IMR-90 (cell line): ENCODE data around the gene PLIN5. TPM values are rescaled to one million over a fixed set of nuclear protein-coding genes. Genes with fewer than 3 reads are reported as not detected.

Source experiments
- ATAC-seq: fragments of 200-7000 bp; cut with Tn5 transposase; 2 replicates; pipeline ENCODE4 v1.9.1; 2020; ENCODE audit warnings: low read depth, mild to moderate bottlenecking, moderate library complexity
- BruUV-seq: library from RNA; stranded (reverse); fragments of 400-500 nt; replicated peaks from 2 replicates; lab custom pipeline; 2021; lab: Mats Ljungman, UMichigan
- CTCF ChIA-PET: fragments of 300-600 bp; formaldehyde crosslinking; extraction: SDS; loops from one replicate; lab custom pipeline; 2021; ENCODE audit warnings: antibody characterized with exemption; lab: Yijun Ruan, JAX
- POLR2A ChIA-PET: fragments of 300-600 bp; sonication (Branson Sonifier 250); formaldehyde crosslinking; loops from one replicate; lab custom pipeline; 2022; ENCODE audit warnings: antibody characterized with exemption; ENCODE audit not compliant: unreplicated experiment; lab: Charles Lee
- DNase-seq: peaks from one replicate; pipeline ENCODE4 v3.0.0; 2013
- H2AFZ ChIP-seq: replicated peaks from 2 replicates; pipeline ENCODE3; 2013; ENCODE audit warnings: low read length, mild to moderate bottlenecking; ENCODE audit not compliant: poor library complexity
- H2AK5ac ChIP-seq: 2 replicates; pipeline ENCODE4 v1.6.1; 2013; ENCODE audit warnings: low read depth, low read length, inconsistent platforms
- H2AK9ac ChIP-seq: replicated peaks from 2 replicates; pipeline ENCODE3; 2013; ENCODE audit warnings: mild to moderate bottlenecking, low read depth, low read length, moderate library complexity; ENCODE audit not compliant: poor library complexity
- H2BK120ac ChIP-seq: 2 replicates; pipeline ENCODE4 v1.6.1; 2013; ENCODE audit warnings: low read depth, low read length, inconsistent platforms
- H2BK15ac ChIP-seq: 3 replicates; pipeline ENCODE4 v1.6.1; 2013; ENCODE audit warnings: low read depth, low read length, inconsistent platforms
- H2BK20ac ChIP-seq: 2 replicates; pipeline ENCODE4 v1.6.1; 2013; ENCODE audit warnings: low read depth, mild to moderate bottlenecking, inconsistent platforms, low read length, moderate library complexity
- H2BK5ac ChIP-seq: 2 replicates; pipeline ENCODE4 v1.6.1; 2013; ENCODE audit warnings: mild to moderate bottlenecking, low read depth, low read length, inconsistent platforms; ENCODE audit not compliant: poor library complexity, severe bottlenecking
- H3K14ac ChIP-seq: replicated peaks from 2 replicates; pipeline ENCODE4 v1.6.1; 2013; ENCODE audit warnings: low read depth, low read length, inconsistent platforms
- H3K18ac ChIP-seq: 2 replicates; pipeline ENCODE4 v1.6.1; 2013; ENCODE audit warnings: low read depth, low read length, control low read depth
- H3K23ac ChIP-seq: 2 replicates; pipeline ENCODE4 v1.6.1; 2013; ENCODE audit warnings: low read depth, low read length, inconsistent platforms
- H3K27ac ChIP-seq: 2 replicates; pipeline ENCODE4 v1.5.1; 2013; ENCODE audit warnings: mild to moderate bottlenecking, control low read depth, low read length; ENCODE audit not compliant: insufficient read depth
- H3K27me3 ChIP-seq: 2 replicates; pipeline ENCODE4 v1.6.1; 2013; ENCODE audit warnings: low read length; ENCODE audit not compliant: control insufficient read depth, insufficient read depth
- H3K36me3 ChIP-seq: 2 replicates; pipeline ENCODE4 v1.6.1; 2013; ENCODE audit warnings: low read length, mixed read lengths; ENCODE audit not compliant: control insufficient read depth, insufficient read depth
- H3K4ac ChIP-seq: 2 replicates; pipeline ENCODE4 v1.6.1; 2013; ENCODE audit warnings: low read depth, low read length, inconsistent platforms
- H3K4me1 ChIP-seq: 2 replicates; pipeline ENCODE4 v1.6.1; 2013; ENCODE audit warnings: low read length, mixed read lengths; ENCODE audit not compliant: control insufficient read depth, insufficient read depth
- H3K4me2 ChIP-seq: 2 replicates; pipeline ENCODE4 v1.6.1; 2013; ENCODE audit warnings: low read depth, mild to moderate bottlenecking, control low read depth, low read length, moderate library complexity
- H3K4me3 ChIP-seq: 2 replicates; pipeline ENCODE4 v1.5.1; 2013; ENCODE audit warnings: low read depth, mild to moderate bottlenecking, control low read depth, low read length, moderate library complexity; ENCODE audit not compliant: insufficient read depth
- H3K56ac ChIP-seq: 2 replicates; pipeline ENCODE4 v1.6.1; 2013; ENCODE audit warnings: low read length, inconsistent platforms; ENCODE audit not compliant: insufficient read depth; ENCODE audit errors: extremely low read depth
- H3K79me1 ChIP-seq, 2 experiments: 2 replicates each; pipeline ENCODE4 v1.6.1; 2013; ENCODE audit warnings: low read length in 2 of 2, inconsistent platforms in 1 of 2, low read depth in 1 of 2
- H3K9ac ChIP-seq: 2 replicates; pipeline ENCODE4 v1.6.1; 2013; ENCODE audit warnings: low read depth, low read length, control low read depth
- H3K9me1 ChIP-seq: 2 replicates; pipeline ENCODE4 v1.6.1; 2013; ENCODE audit warnings: low read length, inconsistent platforms; ENCODE audit not compliant: insufficient read depth
- H3K9me3 ChIP-seq: 2 replicates; pipeline ENCODE4 v1.6.1; 2013; ENCODE audit warnings: low read length; ENCODE audit not compliant: control insufficient read depth, insufficient read depth
- H4K20me1 ChIP-seq: 2 replicates; pipeline ENCODE4 v1.6.1; 2013; ENCODE audit warnings: low read length, inconsistent platforms; ENCODE audit not compliant: insufficient read depth
- H4K5ac ChIP-seq: 2 replicates; pipeline ENCODE4 v1.6.1; 2013; ENCODE audit warnings: mild to moderate bottlenecking, low read depth, low read length, control low read depth
- H4K8ac ChIP-seq, 2 experiments: 2 replicates each; pipeline ENCODE4 v1.6.1; 2013; ENCODE audit warnings: low read depth in 2 of 2, low read length in 2 of 2, control low read depth in 1 of 2, inconsistent platforms in 1 of 2
- H4K91ac ChIP-seq: 2 replicates; pipeline ENCODE4 v1.6.1; 2013; ENCODE audit warnings: low read depth, low read length, inconsistent platforms; ENCODE audit not compliant: insufficient read depth
- CEBPB ChIP-seq: IDR thresholded peaks from 2 replicates; pipeline ENCODE4 v1.6.1; 2012; ENCODE audit warnings: low read depth, low read length, improper control_type of control experiment
- CHD1 ChIP-seq: IDR thresholded peaks from 2 replicates; pipeline ENCODE4 v1.6.1; 2012; ENCODE audit warnings: low read depth, low read length, improper control_type of control experiment
- ELK1 ChIP-seq: fragments of 150-350 bp; IDR thresholded peaks from 2 replicates; pipeline ENCODE4 v1.6.1; 2016; ENCODE audit warnings: low read depth, mild to moderate bottlenecking, low read length, moderate library complexity, borderline replicate concordance
- FOS ChIP-seq: fragments of 150-350 bp; IDR thresholded peaks from 2 replicates; pipeline ENCODE4 v1.6.1; 2016; ENCODE audit warnings: low read depth, low read length
- MAFK ChIP-seq: IDR thresholded peaks from 2 replicates; pipeline ENCODE4 v1.6.1; 2012; ENCODE audit warnings: low read depth, low read length, improper control_type of control experiment
- MAZ ChIP-seq: IDR thresholded peaks from 2 replicates; pipeline ENCODE4 v1.6.1; 2012; ENCODE audit warnings: low read depth, mild to moderate bottlenecking, low read length, improper control_type of control experiment, moderate library complexity, borderline replicate concordance
- NFE2L2 ChIP-seq: fragments of 150-350 bp; IDR thresholded peaks from 2 replicates; pipeline ENCODE4 v1.6.1; 2016; ENCODE audit warnings: low read depth, mild to moderate bottlenecking, low read length
- RAD21 ChIP-seq: IDR thresholded peaks from 2 replicates; pipeline ENCODE4 v1.6.1; 2012; ENCODE audit warnings: low read length, improper control_type of control experiment
- RCOR1 ChIP-seq: IDR thresholded peaks from 2 replicates; pipeline ENCODE4 v1.6.1; 2012; ENCODE audit warnings: mild to moderate bottlenecking, low read length, improper control_type of control experiment; ENCODE audit not compliant: insufficient replicate concordance
- RFX5 ChIP-seq: IDR thresholded peaks from 2 replicates; pipeline ENCODE4 v1.8.0; 2012; ENCODE audit warnings: low read depth, mild to moderate bottlenecking, low read length, moderate library complexity
- WGBS, 2 experiments: methylation state at CpG; one replicate each; pipeline versions ENCODE4 v1.1.5 to v1.1.7; 2013; ENCODE audit warnings: missing lambda C conversion rate in 2 of 2; ENCODE audit not compliant: insufficient read length in 1 of 2; ENCODE audit errors: extremely low coverage in 2 of 2; 5-methylcytosine and 5-hydroxymethylcytosine counted together
- dilution Hi-C: fragments of 300-500 bp; cut with HindIII; formaldehyde crosslinking; loops from one replicate; pipeline ENCODE4 v1.14.3; 2018; ENCODE audit warnings: low sequenced_read_pairs; ENCODE audit not compliant: unreplicated experiment
- in situ Hi-C: fragments of 300-500 bp; cut with MboI; formaldehyde crosslinking; loops from 3 replicates; pipeline ENCODE4 v1.14.3; 2019; ENCODE audit warnings: low sequenced_read_pairs, inconsistent platforms, mixed read lengths
- intact Hi-C: fragments of 100-400 bp; cut with micrococcal nuclease; formaldehyde crosslinking; loops from 2 replicates; pipeline ENCODE4 v1.10.0; 2022
- polyA plus RNA-seq, 3 experiments: library from polyadenylated mRNA; depleted of rRNA; stranded (reverse); fragments of >200 nt; gene quantifications; 2 replicates each; pipeline ENCODE4 v1.2.3, GENCODE V29; 2012; ENCODE audit warnings: low replicate concordance in 1 of 3
- total RNA-seq: library from RNA; depleted of rRNA; stranded (reverse); fragments of >200 nt; gene quantifications from 2 replicates; pipeline ENCODE4 v1.2.3, GENCODE V29; 2012
- TF ChIP-seq, protein P1 (sequence below): fragments of 150-350 bp; IDR thresholded peaks from 2 replicates; pipeline ENCODE4 v1.6.1; 2017; ENCODE audit warnings: mild to moderate bottlenecking, antibody characterized with exemption, low read length, low read depth

Gene PLIN5
- total and polyA plus RNA-seq, 2 of the 4 experiments (the other 2 are of a cell fraction), result not detected

GRCh38 chr19:4550018-4550417, 15.0 kb upstream of the PLIN5 start:
- BruUV-seq, result no TSS peak
- no peak overlapping the region for H4K91ac ChIP-seq
- H2BK20ac ChIP-seq, result no peak overlapping the region
- H3K23ac ChIP-seq, result no peak overlapping the region
- H2BK5ac ChIP-seq, result no peak overlapping the region
- ChIA-PET POLR2A (no interaction called here), CTCF (no interaction called here)
- WGBS, 2 experiments, result 84% methylated on average over 7 of the region's 18 CpGs; no CpG with 5 or more reads in 1 of the 2 experiments
- H3K4me1 ChIP-seq, result no peaks in the 10 kb centered on the region
- H4K20me1 ChIP-seq, result no peaks in the 10 kb centered on the region
- no peak overlapping the region for H3K4me3 ChIP-seq
- TF ChIP-seq RFX5 (no peak), CHD1 (no peak), FOS (no peak), RCOR1 (no peak), ELK1 (no peak), MAZ (no peak), NFE2L2 (no peak), CEBPB (no peak), MAFK (no peak), RAD21 (no peak)
- TF ChIP-seq, protein P1, sequence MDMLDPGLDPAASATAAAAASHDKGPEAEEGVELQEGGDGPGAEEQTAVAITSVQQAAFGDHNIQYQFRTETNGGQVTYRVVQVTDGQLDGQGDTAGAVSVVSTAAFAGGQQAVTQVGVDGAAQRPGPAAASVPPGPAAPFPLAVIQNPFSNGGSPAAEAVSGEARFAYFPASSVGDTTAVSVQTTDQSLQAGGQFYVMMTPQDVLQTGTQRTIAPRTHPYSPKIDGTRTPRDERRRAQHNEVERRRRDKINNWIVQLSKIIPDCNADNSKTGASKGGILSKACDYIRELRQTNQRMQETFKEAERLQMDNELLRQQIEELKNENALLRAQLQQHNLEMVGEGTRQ, result no peak
- H3K4me2 ChIP-seq, result no peak overlapping the region
- H2BK120ac ChIP-seq, result no peak overlapping the region
- H3K36me3 ChIP-seq, result no peaks in the 10 kb centered on the region
- no peak overlapping the region for H3K27ac ChIP-seq
- no peak overlapping the region for H4K8ac ChIP-seq
- no peak overlapping the region for H3K14ac ChIP-seq
- H4K5ac ChIP-seq, result no peak overlapping the region
- intact Hi-C loops (no loop called here), dilution Hi-C loops (no loop called here), in situ Hi-C loops (no loop called here)
- H2AFZ ChIP-seq, result peak overlapping the region; percentile 32
- no peaks in the 10 kb centered on the region for H3K9me1 ChIP-seq
- DNase-seq (no peak), ATAC-seq (no peak)
- H3K79me1 ChIP-seq, result no peaks in the 10 kb centered on the region
- H3K4ac ChIP-seq, result no peak overlapping the region
- no peak overlapping the region for H2AK9ac ChIP-seq
- H2AK5ac ChIP-seq, result no peak overlapping the region
- no peak overlapping the region for H3K18ac ChIP-seq
- H3K9ac ChIP-seq, result no peak overlapping the region
- H3K27me3 ChIP-seq, result peaks cover 2% of the 10 kb centered on the region; the same call in 1 of the 2 replicates
- H2BK15ac ChIP-seq, result no peak overlapping the region
- H3K9me3 ChIP-seq, result no peaks in the 10 kb centered on the region
- H3K56ac ChIP-seq, result no peak overlapping the region
